Occipital lobe (tissue), 2 donors: Measurements from ENCODE around the gene ERVV-1. TPM values are rescaled to one million over a fixed set of nuclear protein-coding genes. Genes with fewer than 3 reads are reported as not detected.
"Not testable (repeated sequence)": the region's sequence is repeated elsewhere in the genome, so short reads cannot be mapped to it uniquely, and the experiment has no call there.

Experiments used
- DNase-seq: peaks from one replicate; lab custom pipeline; 2025; lab: John Stamatoyannopoulos, UW
- total RNA-seq: library from RNA; depleted of rRNA; stranded (reverse); fragments of >200 nt; gene quantifications from one replicate; pipeline ENCODE4 v1.2.3, GENCODE V29; 2014

Gene ERVV-1
- total RNA-seq = not detected

- no peak for DNase-seq
Observed at GRCh38 chr19:53013621-53014020, at the start of gene ERVV-1. ERVV-1 (plus strand) TSS chr19:53013921; CDS start chr19:53014091, 170 bp downstream.

- DNase-seq = no peak
Observed at GRCh38 chr19:52967772-52968171, 45.9 kb upstream of the ERVV-1 start.

GRCh38 chr19:52981329-52981728 lies 32.4 kb upstream of the ERVV-1 start:
- DNase-seq = no peak

- DNase-seq = not testable (repeated sequence)
Observed at GRCh38 chr19:52983167-52983566, 30.6 kb upstream of the ERVV-1 start.

- DNase-seq = peak; percentile 61
Observed at GRCh38 chr19:52987221-52987620, 26.5 kb upstream of the ERVV-1 start.

GRCh38 chr19:52988506-52988905 lies 25.2 kb upstream of the ERVV-1 start:
- DNase-seq = no peak

GRCh38 chr19:52990759-52991418 lies 22.8 kb upstream of the ERVV-1 start:
- no peak for DNase-seq

GRCh38 chr19:52991484-52991883 lies 22.2 kb upstream of the ERVV-1 start:
- no peak for DNase-seq

GRCh38 chr19:52992109-52993004 lies 21.4 kb upstream of the ERVV-1 start:
- no peak for DNase-seq

GRCh38 chr19:52993342-52994178 lies 20.2 kb upstream of the ERVV-1 start:
- peak; percentile 62 for DNase-seq

GRCh38 chr19:52995711-52996110 lies 18.0 kb upstream of the ERVV-1 start:
- DNase-seq = no peak

GRCh38 chr19:52997975-52998374 lies 15.7 kb upstream of the ERVV-1 start:
- DNase-seq = no peak

GRCh38 chr19:53002479-53002878 lies 11.2 kb upstream of the ERVV-1 start:
- DNase-seq = no peak

GRCh38 chr19:53004242-53004641 lies 9.5 kb upstream of the ERVV-1 start:
- DNase-seq = no peak

GRCh38 chr19:53007200-53007599 lies 6.5 kb upstream of the ERVV-1 start:
- no peak for DNase-seq

- DNase-seq = no peak
Observed at GRCh38 chr19:53007606-53008005, 6.1 kb upstream of the ERVV-1 start.

- DNase-seq = no peak
Observed at GRCh38 chr19:53008061-53008778, 5.5 kb upstream of the ERVV-1 start.

GRCh38 chr19:53010494-53010893 lies 3.2 kb upstream of the ERVV-1 start:
- no peak for DNase-seq

- DNase-seq = no peak
Observed at GRCh38 chr19:53012006-53012405, 1.7 kb upstream of the ERVV-1 start.

- DNase-seq = no peak
Observed at GRCh38 chr19:53015159-53015558, 1.4 kb downstream of the ERVV-1 start.

GRCh38 chr19:53015730-53016129 lies 2.0 kb downstream of the ERVV-1 start:
- no peak for DNase-seq
